Measurements from ENCODE around the gene FBN2. TPM values are rescaled to one million over a fixed set of nuclear protein-coding genes. Genes with fewer than 3 reads are reported as not detected.

FBN2 gene
- total RNA-seq, 1 donor from 2014 or later: 186 TPM

DNA sequence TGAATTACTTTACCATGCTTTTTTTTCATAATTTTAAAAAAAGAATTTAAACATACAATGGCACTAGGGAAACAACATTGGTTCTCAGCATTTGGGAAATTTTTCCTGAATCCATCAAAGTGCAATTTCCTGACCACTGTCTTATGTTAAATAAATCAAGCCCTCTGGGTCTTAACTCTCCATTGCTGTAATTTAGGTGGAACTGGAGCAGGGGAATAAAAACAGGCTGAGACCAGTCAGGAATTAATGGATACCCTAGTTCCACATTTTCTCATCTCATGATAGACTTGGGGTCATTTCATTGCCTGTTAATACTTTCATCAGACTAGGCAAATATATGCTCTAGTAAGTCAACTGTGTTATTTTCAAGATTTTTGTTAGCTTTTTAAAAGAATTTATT is 103.1 kb downstream of the FBN2 start:
- peaks cover 4% of the 10 kb centered on the region for H3K4me1 Mint-ChIP-seq (ENCODE audit: unreplicated experiment)
- DNase-seq (ENCODE audit: extremely low spot score, unreplicated experiment): no peak
- peaks cover 5% of the 10 kb centered on the region for H3K36me3 Mint-ChIP-seq
- no peaks in the 10 kb centered on the region for H3K27me3 Mint-ChIP-seq
- no peaks in the 10 kb centered on the region for H3K9me3 Mint-ChIP-seq
- no peak overlapping the region for H3K27ac Mint-ChIP-seq
- no peak for TF ChIP-seq CTCF (conservative IDR thresholded peaks at IDR 0.05)
- H3K4me3 Mint-ChIP-seq: no peak overlapping the region

GRCh38 chr5:128432913-128433440 is 105.1 kb downstream of the FBN2 start:
- no peaks in the 10 kb centered on the region for H3K27me3 Mint-ChIP-seq
- no peak overlapping the region for H3K4me3 Mint-ChIP-seq
- H3K27ac Mint-ChIP-seq: no peak overlapping the region
- peaks cover 4% of the 10 kb centered on the region for H3K4me1 Mint-ChIP-seq (ENCODE audit: unreplicated experiment)
- H3K36me3 Mint-ChIP-seq: peaks cover 11% of the 10 kb centered on the region
- no peak for TF ChIP-seq CTCF (conservative IDR thresholded peaks at IDR 0.05)
- H3K9me3 Mint-ChIP-seq: no peaks in the 10 kb centered on the region
- no peak for DNase-seq (ENCODE audit: extremely low spot score, unreplicated experiment)

- Mint-ChIP-seq H3K9me3 (no peaks in the 10 kb centered on the region), H3K27me3 (no peaks in the 10 kb centered on the region), H3K36me3 (peaks cover 14% of the 10 kb centered on the region), H3K4me1 (ENCODE audit: unreplicated experiment) (no peaks in the 10 kb centered on the region), H3K27ac (no peak overlapping the region), H3K4me3 (no peak overlapping the region)
- DNase-seq (ENCODE audit: extremely low spot score, unreplicated experiment): no peak
- TF ChIP-seq CTCF (conservative IDR thresholded peaks at IDR 0.05): no peak
These were observed 110.1 kb downstream of the FBN2 start for GRCh38 chr5:128427921-128428320.

- no peaks in the 10 kb centered on the region for H3K4me1 Mint-ChIP-seq (ENCODE audit: unreplicated experiment)
- peaks cover 9% of the 10 kb centered on the region for H3K36me3 Mint-ChIP-seq
- no peaks in the 10 kb centered on the region for H3K27me3 Mint-ChIP-seq
- no peak for DNase-seq (ENCODE audit: extremely low spot score, unreplicated experiment)
- TF ChIP-seq CTCF (conservative IDR thresholded peaks at IDR 0.05): no peak
- no peak overlapping the region for H3K27ac Mint-ChIP-seq
- no peak overlapping the region for H3K4me3 Mint-ChIP-seq
- H3K9me3 Mint-ChIP-seq: no peaks in the 10 kb centered on the region
These were observed 111.9 kb downstream of the FBN2 start for GRCh38 chr5:128426090-128426534.

- Mint-ChIP-seq H3K27me3 (no peaks in the 10 kb centered on the region), H3K27ac (no peak overlapping the region), H3K36me3 (peaks cover 9% of the 10 kb centered on the region), H3K4me1 (ENCODE audit: unreplicated experiment) (no peaks in the 10 kb centered on the region), H3K9me3 (no peaks in the 10 kb centered on the region), H3K4me3 (no peak overlapping the region)
- no peak for DNase-seq (ENCODE audit: extremely low spot score, unreplicated experiment)
- no peak for TF ChIP-seq CTCF (conservative IDR thresholded peaks at IDR 0.05)
These were observed 113.4 kb downstream of the FBN2 start for GRCh38 chr5:128424646-128425045.

DNA sequence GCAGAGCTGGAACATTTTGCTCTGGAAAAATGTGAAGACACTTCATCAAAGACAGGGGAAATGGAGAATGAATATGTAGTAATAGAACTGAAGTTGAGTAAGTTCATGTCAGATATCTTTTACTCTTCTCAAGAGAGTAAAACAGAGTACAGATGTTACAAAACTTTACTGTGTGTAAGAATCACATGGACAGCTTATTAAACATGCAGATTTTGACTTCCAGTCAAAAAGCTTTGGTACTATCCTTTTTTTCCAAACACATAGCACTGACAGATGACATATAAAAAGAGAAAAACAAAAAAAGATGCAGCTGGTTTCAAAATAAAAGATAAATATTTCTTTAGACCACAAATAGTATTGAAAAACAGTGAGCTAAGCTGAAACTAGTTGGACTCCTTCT is 115.4 kb downstream of the FBN2 start:
- Mint-ChIP-seq H3K27me3 (no peaks in the 10 kb centered on the region), H3K27ac (no peak overlapping the region), H3K4me1 (ENCODE audit: unreplicated experiment) (no peaks in the 10 kb centered on the region), H3K4me3 (no peak overlapping the region), H3K36me3 (peaks cover 6% of the 10 kb centered on the region), H3K9me3 (no peaks in the 10 kb centered on the region)
- no peak for DNase-seq (ENCODE audit: extremely low spot score, unreplicated experiment)
- TF ChIP-seq CTCF (conservative IDR thresholded peaks at IDR 0.05): no peak

Measured in type B pancreatic cell (in vitro differentiated cells).